Gastroesophageal sphincter (tissue), 4 donors: ENCODE measurements around the gene SLC4A9. TPM values are rescaled to one million over a fixed set of nuclear protein-coding genes. Genes with fewer than 3 reads are reported as not detected.

ENCODE experiments used
- ATAC-seq: fragments of 150-250 bp; one replicate; pipeline ENCODE4 v1.9.1; 2016; ENCODE audit warnings: mild to moderate bottlenecking, moderate library complexity
- H3K27ac ChIP-seq, 4 donors: fragments of 200-600 bp; sonication (generic) in 3 of 4; 1 replicate in 3 of 4; 2 replicates in 1 of 4; pipeline ENCODE4 v1.5.1; 2016 to 2019
- H3K27me3 ChIP-seq: fragments of 200-600 bp; sonication (generic); one replicate; pipeline ENCODE4 v1.5.1; 2019
- H3K36me3 ChIP-seq, 2 donors: fragments of 200-600 bp; sonication (generic); one replicate each; pipeline ENCODE4 v1.5.1; 2019; ENCODE audit warnings: control low read depth in 1 of 2
- H3K4me1 ChIP-seq, 3 donors: fragments of 200-600 bp; sonication (generic); 1 replicate in 2 of 3; 2 replicates in 1 of 3; pipeline ENCODE4 v1.5.1; 2016 to 2019; ENCODE audit warnings: control low read depth in 2 of 3
- H3K4me3 ChIP-seq, 2 donors: fragments of 200-600 bp; sonication (generic); one replicate each; pipeline ENCODE4 v1.5.1; 2019; ENCODE audit warnings: mild to moderate bottlenecking in 1 of 2, moderate library complexity in 1 of 2
- H3K9me3 ChIP-seq, 3 donors: fragments of 200-600 bp; sonication (generic); one replicate each; pipeline ENCODE4 v1.5.1; 2017 to 2019; ENCODE audit warnings: control low read depth in 2 of 3
- EP300 ChIP-seq: sonication (generic); formaldehyde crosslinking; IDR thresholded peaks from one replicate; pipeline ENCODE4 v1.6.1; 2017; ENCODE audit warnings: antibody characterized with exemption, mild to moderate bottlenecking
- POLR2A ChIP-seq, 2 donors: fragments of 450-650 bp; IDR thresholded peaks; one replicate each; pipeline ENCODE4 v1.6.1; 2017; ENCODE audit warnings: antibody characterized with exemption in 2 of 2, mild to moderate bottlenecking in 2 of 2, moderate library complexity in 1 of 2
- POLR2AphosphoS5 ChIP-seq: sonication (generic); formaldehyde crosslinking; IDR thresholded peaks from one replicate; pipeline ENCODE4 v1.6.1; 2017; ENCODE audit warnings: antibody characterized with exemption
- WGBS, 2 donors: methylation state at CpG; one replicate each; pipeline ENCODE4 v1.1.5; 2018; ENCODE audit warnings: low coverage in 1 of 2; 5-methylcytosine and 5-hydroxymethylcytosine counted together
- total RNA-seq, 4 donors: library from RNA; depleted of rRNA; stranded (reverse); fragments of >200 nt; gene quantifications; one replicate each; pipeline ENCODE4 v1.1.0, GENCODE V29; 2016
- TF ChIP-seq, protein P1 (sequence below), 4 experiments: fragments of 200-600 bp in 2 of 4; fragments of 450-650 bp in 2 of 4; sonication (generic) in 1 of 4; IDR thresholded peaks; one replicate each; pipeline ENCODE4 v1.5.1; 2017 to 2019; ENCODE audit warnings: antibody characterized with exemption in 4 of 4, mild to moderate bottlenecking in 2 of 4, moderate library complexity in 2 of 4

The SLC4A9 gene
- total RNA-seq, 4 donors from 2014 or later = not detected

DNA sequence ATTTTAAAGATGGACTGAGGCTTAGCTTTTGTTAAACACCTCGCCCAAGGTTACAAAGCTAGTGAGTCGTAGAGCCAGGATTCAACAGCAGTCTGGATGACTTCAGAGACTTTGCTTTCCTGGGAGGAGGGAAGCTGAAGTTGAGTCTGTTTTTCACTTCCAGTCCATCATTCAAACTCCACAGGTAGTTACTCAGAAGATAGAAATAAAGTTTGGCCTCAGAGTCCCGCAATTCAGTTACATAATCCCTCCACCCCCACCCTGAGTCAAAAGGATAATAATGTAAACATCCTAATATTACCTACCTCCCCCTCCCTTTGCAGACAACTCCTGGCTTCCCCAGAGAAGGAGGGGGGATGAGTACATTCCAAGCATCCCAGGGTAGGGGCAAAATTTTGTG, 21.7 kb upstream of the SLC4A9 start:
- WGBS, 2 donors = 41 to 60% methylated on average over 3 of the region's 3 CpGs
- TF ChIP-seq EP300 = no peak
- no peak for TF ChIP-seq POLR2A (IDR thresholded peaks at IDR 0.05)
- TF ChIP-seq, protein P1, sequence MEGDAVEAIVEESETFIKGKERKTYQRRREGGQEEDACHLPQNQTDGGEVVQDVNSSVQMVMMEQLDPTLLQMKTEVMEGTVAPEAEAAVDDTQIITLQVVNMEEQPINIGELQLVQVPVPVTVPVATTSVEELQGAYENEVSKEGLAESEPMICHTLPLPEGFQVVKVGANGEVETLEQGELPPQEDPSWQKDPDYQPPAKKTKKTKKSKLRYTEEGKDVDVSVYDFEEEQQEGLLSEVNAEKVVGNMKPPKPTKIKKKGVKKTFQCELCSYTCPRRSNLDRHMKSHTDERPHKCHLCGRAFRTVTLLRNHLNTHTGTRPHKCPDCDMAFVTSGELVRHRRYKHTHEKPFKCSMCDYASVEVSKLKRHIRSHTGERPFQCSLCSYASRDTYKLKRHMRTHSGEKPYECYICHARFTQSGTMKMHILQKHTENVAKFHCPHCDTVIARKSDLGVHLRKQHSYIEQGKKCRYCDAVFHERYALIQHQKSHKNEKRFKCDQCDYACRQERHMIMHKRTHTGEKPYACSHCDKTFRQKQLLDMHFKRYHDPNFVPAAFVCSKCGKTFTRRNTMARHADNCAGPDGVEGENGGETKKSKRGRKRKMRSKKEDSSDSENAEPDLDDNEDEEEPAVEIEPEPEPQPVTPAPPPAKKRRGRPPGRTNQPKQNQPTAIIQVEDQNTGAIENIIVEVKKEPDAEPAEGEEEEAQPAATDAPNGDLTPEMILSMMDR (IDR thresholded peaks at IDR 0.05) = no peak
- no peak for TF ChIP-seq POLR2AphosphoS5
- Histone ChIP-seq H3K4me1 (peaks cover 0 to 69% (median 14%) of the 10 kb centered on the region in 3 donors), H3K27ac (peak overlapping the region in 1 of 4 donors; percentile 40), H3K9me3 (no peaks in the 10 kb centered on the region), H3K36me3 (peaks cover 0 to 42% of the 10 kb centered on the region in 2 donors), H3K27me3 (no peaks in the 10 kb centered on the region), H3K4me3 (no peak overlapping the region)
- ATAC-seq = no peak

DNA sequence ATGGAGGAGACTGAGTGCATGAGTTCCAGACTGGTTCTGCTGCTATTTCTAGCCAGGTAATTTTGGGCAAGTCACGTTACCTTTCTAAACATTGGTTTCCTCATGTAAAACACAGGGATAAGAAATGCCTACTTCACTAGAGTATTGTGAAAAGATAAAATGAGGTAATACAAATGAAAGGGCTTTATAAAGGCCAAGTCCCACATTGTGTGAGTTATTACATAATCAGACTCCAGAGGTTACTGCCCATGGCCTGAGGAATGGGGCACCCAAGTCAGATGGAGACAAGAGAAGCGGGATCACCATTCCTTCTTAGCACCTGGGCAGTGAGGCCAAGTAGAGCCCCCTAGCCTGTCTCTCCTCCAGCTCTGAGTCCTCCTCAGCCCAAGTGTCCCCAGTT, 21.1 kb upstream of the SLC4A9 start:
- peaks cover 0 to 36% of the 10 kb centered on the region in 2 donors for H3K36me3 ChIP-seq
- WGBS, 2 donors = 80 to 83% methylated on average over 2 of the region's 2 CpGs
- no peak for TF ChIP-seq POLR2A (IDR thresholded peaks at IDR 0.05)
- TF ChIP-seq POLR2AphosphoS5 = no peak
- TF ChIP-seq, protein P1 (IDR thresholded peaks at IDR 0.05) = no peak
- no peak for TF ChIP-seq EP300
- no peaks in the 10 kb centered on the region for H3K9me3 ChIP-seq
- H3K4me3 ChIP-seq = no peak overlapping the region
- peak overlapping the region in 1 of 4 donors; percentile 40 for H3K27ac ChIP-seq
- ATAC-seq = no peak
- H3K4me1 ChIP-seq = peaks cover 0 to 74% (median 14%) of the 10 kb centered on the region in 3 donors
- H3K27me3 ChIP-seq = no peaks in the 10 kb centered on the region

DNA sequence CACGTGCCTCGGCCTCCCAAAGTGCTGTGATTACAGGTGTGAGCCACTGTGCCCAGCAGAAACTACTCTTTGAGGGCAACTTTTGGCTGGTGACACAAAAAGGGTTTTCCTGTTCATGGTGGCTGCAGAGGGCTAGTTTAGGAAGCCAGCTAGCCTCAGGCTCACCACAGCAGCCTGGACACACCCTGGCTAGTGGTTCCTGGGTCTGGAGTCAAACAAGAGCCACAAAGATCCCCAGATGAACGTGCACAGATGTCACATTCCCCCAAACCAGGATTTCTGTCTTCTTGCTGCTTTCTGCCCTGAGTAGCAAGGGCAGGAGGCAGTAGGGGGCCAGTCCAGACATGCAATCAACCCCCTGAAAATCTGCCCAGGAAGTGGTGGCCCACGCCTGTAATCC, 20.4 kb upstream of the SLC4A9 start:
- Histone ChIP-seq H3K9me3 (no peaks in the 10 kb centered on the region), H3K27ac (peak overlapping the region in 1 of 4 donors; percentile 40), H3K27me3 (no peaks in the 10 kb centered on the region), H3K36me3 (peaks cover 0 to 29% of the 10 kb centered on the region in 2 donors), H3K4me1 (peaks cover 0 to 81% (median 14%) of the 10 kb centered on the region in 3 donors), H3K4me3 (no peak overlapping the region)
- WGBS, 2 donors = 86 to 100% methylated on average over 1 of the region's 4 CpGs
- TF ChIP-seq POLR2AphosphoS5 (no peak), EP300 (no peak), POLR2A (IDR thresholded peaks at IDR 0.05) (no peak)
- TF ChIP-seq, protein P1 (IDR thresholded peaks at IDR 0.05) = no peak
- ATAC-seq = no peak

DNA sequence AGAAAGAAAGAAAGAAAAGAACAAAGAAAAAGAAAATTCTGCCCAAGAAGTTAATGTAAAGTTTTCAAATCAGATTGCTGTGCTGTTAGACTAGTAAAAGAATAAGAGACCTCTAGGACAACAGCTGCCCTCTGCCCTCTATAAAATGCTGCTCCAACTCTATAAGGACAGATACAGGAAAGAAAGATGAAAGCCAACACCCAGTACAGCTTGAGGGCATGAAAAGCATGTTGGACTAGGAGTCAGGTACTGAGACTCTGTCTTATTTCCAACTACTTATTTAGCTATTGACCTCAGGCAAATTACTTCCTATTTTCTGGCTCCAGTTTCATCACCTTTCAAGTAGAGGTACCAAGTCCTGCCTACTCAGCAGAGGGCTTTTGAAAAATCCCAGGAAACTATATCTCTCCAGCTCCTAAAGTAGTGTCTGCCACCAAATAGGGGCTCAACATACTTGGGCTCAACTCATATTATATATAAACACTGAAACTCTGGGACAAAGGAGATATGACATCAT, 19.3 kb upstream of the SLC4A9 start:
- TF ChIP-seq, protein P1 (IDR thresholded peaks at IDR 0.05) = no peak
- no peak for TF ChIP-seq EP300
- TF ChIP-seq POLR2AphosphoS5 = no peak
- no peak for TF ChIP-seq POLR2A (IDR thresholded peaks at IDR 0.05)
- Histone ChIP-seq H3K27me3 (no peaks in the 10 kb centered on the region), H3K9me3 (no peaks in the 10 kb centered on the region), H3K4me1 (peaks cover 0 to 87% (median 14%) of the 10 kb centered on the region in 3 donors), H3K4me3 (no peak overlapping the region), H3K27ac (peak overlapping the region in 3 of 4 donors; percentile 27 to 64 (median 61)), H3K36me3 (peaks cover 0 to 20% of the 10 kb centered on the region in 2 donors)
- ATAC-seq = no peak

DNA sequence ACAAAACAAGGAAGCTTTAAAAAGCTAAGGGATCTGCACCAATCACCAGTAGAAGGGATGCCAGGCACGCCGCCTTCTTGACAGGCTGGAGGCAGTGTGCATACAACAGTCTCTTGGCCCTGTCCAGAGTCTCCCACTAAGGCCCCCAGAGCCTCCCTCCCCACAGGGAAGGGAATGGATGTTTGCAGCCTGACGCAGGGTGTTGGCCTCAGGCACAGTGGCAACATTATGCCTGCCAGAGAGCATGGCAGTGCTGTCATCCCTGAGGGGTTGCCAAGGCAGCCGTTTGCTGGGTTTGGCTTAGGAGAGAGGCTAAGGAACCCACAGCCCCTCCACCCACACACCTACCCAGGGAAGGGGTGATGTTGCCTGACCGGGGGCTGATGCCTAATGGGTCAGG, 18.4 kb upstream of the SLC4A9 start:
- ATAC-seq = peak; percentile 9
- H3K9me3 ChIP-seq = no peaks in the 10 kb centered on the region
- peaks cover 0 to 83% (median 7%) of the 10 kb centered on the region in 3 donors for H3K4me1 ChIP-seq
- TF ChIP-seq POLR2AphosphoS5 (peak; percentile 64), EP300 (no peak)
- H3K27ac ChIP-seq = peak overlapping the region in 3 of 4 donors; percentile 55 to 64 (median 61)
- no peak overlapping the region for H3K4me3 ChIP-seq
- WGBS, 2 donors = 86% methylated on average over 2 of the region's 5 CpGs; no CpG with 5 or more reads in 1 of the 2 donors
- H3K27me3 ChIP-seq = no peaks in the 10 kb centered on the region
- peaks cover 0 to 15% of the 10 kb centered on the region in 2 donors for H3K36me3 ChIP-seq
